Measurements from ENCODE around the gene LY6G5B.

LY6G5B gene

GRCh38 chr6:31641370-31641769 lies 28.4 kb upstream of the LY6G5B start:
- DNase-seq (ENCODE audit: low read depth): no peak

GRCh38 chr6:31642798-31643570 lies 26.8 kb upstream of the LY6G5B start:
- DNase-seq (ENCODE audit: low read depth): no peak

GRCh38 chr6:31643818-31644454 lies 25.8 kb upstream of the LY6G5B start:
- no peak for DNase-seq (ENCODE audit: low read depth)

DNA sequence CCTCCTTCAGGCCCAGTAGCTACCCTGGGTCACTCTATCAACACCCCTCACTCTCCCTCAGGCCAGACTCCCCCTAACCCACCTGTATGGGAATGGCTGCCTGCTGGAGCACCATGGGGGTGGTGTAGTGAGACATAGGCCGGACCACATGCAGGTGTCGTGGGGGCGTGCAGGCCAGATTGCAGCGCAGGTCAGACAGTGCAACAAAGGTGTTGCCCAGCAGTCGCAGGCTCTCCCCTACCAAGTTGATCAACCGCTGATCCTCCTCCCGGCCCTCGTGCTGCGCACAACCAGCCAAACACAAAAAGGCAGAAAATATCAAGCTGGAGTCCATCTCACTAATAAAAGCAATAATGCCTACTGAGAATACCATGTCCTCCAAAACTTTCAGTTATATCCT lies 24.5 kb upstream of the LY6G5B start:
- DNase-seq (ENCODE audit: low read depth): no peak

- no peak for DNase-seq (ENCODE audit: low read depth)
Observed at GRCh38 chr6:31651602-31652191, 18.1 kb upstream of the LY6G5B start.

- DNase-seq (ENCODE audit: low read depth): no peak
Observed at GRCh38 chr6:31652925-31653724, 16.7 kb upstream of the LY6G5B start.

DNA sequence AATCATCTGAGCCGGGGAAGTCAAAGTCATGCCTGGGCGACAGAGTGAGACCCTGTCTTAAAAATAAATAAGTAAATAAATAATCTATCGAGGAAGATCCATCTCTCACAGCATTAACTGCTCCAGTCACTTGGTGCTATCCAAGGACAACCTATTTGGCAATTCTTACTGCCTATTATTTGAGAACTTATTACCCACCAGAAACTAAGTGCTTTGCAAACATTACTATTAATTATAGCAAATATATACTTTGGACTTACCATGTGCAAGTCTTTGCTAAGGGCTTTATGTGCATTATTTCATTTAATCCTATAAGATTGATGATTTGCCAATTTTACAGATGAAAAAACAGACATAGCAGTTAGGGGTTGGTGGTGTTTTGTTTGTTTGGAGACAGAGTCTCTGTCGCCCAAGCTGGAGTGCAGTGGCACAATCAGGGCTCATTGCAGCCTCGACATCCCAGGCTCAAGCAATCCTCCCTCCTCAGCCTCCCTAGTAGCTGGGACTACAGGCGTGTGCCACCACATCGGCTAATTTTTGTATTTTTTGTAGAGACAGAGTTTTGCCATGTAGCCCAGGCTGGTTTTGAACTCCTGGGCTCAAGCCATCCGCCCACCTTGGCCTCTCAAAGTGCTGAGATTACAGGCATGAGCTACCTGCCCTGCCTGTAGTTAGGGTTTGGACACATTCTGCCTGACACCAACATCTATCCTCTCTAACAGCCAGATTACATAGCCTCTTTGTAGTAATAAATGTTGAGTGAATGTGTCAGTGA lies 15.0 kb upstream of the LY6G5B start:
- DNase-seq (ENCODE audit: low read depth): no peak

DNA sequence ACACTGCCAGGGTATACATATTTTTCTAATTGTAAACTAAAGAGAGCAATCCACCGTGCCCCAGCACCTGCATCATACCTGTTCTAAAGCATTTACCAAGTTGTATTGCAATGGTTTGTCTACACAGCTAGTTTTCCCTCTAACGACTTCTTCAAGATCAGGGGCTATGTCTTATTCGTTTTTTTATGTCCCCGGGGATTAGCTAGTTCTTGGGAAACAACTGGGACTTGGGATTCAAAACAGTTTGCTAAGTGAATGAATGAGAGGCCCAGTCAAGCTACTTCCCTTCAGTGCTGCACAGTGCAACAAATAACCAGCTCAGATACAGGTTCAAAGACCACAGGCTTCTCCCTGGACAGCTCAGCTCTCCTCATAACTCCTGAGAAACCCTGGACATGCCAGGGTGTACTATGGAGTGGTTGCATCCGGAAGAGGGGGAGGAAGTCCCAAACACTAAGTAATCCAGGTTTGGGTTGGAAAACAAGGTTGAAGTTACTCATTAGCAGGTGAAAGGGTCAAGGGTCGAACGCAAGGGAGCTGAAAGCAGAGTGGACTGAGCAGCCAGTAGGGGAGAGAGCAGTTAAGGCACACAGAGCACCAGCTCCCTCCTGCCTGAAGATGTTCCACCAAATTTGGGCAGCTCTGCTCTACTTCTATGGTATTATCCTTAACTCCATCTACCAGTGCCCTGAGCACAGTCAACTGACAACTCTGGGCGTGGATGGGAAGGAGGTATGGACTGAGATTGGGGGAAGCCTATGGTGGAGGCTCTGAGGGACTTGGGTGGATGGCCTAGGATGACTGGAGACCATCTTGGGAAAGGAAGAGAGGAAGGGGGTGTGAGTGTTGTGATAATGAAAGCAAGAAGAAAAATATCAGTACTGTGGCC lies 14.2 kb upstream of the LY6G5B start, which contains the start of gene APOM:
Gene APOM, plus strand, starts transcription at position 546 of the 889 bp plus-strand sequence. Its CDS starts 73 bp downstream, at position 619.
- DNase-seq (ENCODE audit: low read depth): no peak

DNA sequence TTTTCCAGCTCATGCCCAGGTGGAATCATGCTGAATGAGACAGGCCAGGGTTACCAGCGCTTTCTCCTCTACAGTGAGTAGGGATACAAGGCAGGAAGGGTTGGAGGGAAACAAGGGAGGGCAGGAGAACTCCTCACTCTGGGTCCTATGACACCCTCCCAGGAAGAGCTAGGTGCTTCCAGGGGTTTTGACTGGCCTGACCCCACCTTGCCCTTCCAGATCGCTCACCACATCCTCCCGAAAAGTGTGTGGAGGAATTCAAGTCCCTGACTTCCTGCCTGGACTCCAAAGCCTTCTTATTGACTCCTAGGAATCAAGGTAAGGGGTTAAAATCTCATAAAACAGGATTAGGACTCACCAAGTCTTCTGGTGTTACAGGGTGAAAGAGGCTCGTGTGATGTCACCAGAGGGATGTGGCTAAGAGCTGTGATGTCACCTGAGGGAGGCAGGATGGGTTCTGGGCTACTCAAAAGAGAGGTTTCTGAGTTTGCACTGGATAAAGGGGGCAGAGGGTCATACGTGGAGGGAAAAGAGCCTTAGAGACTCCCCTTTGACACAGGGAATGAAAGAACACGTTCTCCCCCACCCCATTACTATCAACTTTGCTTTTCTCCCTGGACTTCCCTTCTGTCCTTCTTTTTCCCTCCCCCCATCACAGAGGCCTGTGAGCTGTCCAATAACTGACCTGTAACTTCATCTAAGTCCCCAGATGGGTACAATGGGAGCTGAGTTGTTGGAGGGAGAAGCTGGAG lies 12.2 kb upstream of the LY6G5B start:
- DNase-seq (ENCODE audit: low read depth): no peak

GRCh38 chr6:31658158-31658688 lies 11.6 kb upstream of the LY6G5B start:
- DNase-seq (ENCODE audit: low read depth): no peak

DNA sequence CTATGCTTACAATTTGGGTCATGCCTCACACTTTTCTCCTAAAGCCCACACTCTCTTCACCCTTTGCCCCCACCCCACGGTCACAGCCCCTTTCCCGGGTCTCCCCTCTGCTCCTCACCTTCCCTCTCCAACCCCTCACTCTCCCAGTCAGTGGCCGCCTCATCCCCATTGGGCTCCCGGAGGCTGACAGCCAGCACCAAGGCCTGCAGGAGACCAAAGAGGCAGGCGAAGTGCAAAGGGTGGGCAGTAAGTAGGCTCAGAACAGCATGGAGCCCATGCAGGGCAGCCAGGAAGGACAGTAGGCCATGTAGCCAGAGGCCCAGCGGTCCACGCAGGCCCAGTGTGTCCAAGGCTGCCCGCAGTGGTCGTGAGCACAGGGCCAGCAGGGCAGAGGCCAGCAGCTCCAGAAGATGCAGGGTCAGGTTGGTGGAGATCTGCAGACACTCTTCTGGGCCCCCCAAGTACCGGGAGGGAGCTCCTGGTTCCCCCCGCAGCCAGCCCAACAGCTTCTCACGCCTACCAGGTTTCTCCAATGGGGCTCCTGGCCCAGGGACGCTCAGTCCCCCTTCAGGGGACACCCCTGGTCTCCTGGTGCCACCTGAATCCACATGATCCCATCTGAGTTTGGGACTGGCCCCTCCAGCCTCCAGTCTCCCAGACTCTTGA lies 10.7 kb upstream of the LY6G5B start:
- no peak for DNase-seq (ENCODE audit: low read depth)

DNA sequence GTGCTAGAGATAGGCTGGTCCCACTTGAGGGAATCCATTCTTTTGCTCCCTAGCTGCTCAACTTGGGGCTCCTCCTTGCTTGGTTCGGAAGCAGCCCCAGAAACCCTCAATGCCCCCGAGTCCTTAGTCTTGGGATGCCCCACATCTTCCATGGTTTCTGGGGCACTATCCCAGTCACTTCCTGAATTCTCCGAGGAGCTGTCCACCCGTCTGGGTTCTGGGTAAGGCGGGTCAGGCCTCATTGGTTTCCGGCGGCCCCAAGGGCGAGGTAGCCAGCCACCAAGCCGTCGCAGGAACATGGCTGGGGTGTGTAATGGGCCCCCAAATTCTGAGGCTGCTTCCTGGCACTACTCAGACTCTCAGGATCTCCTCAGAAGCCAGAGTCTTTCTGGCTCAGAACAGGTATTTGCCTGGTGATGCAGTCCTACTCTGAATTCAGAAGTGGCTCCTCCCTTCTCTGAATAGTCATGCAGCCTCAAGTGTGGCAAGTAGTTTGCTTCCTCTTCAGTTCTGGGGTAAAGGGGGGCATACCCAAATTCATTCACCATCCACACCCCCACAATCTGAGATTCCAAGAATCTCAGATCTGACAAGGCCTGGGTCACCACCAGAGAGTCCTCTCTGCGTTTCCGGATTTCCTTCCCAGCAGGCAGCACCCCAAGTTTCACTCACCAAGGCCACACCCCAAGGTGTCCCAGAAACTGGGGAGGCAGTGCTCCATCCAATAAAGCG lies 10.0 kb upstream of the LY6G5B start:
- no peak for DNase-seq (ENCODE audit: low read depth)

GRCh38 chr6:31660381-31661261 lies 9.2 kb upstream of the LY6G5B start, which contains the start of gene C6orf47:
Gene C6orf47, minus strand, starts transcription at chr6:31660778. Its CDS starts 831 bp downstream, at chr6:31659947.
- no peak for DNase-seq (ENCODE audit: low read depth)

GRCh38 chr6:31661262-31662123 lies 8.3 kb upstream of the LY6G5B start:
- DNase-seq (ENCODE audit: low read depth): no peak

- no peak for DNase-seq (ENCODE audit: low read depth)
Observed at GRCh38 chr6:31662124-31662723, 7.6 kb upstream of the LY6G5B start.

Data from non-pigmented ciliary epithelial cell (primary cell).